GM18907 (cell line): Measurements from ENCODE around the gene PRKAG2.
"Not testable (repeated sequence)": the region's sequence is repeated elsewhere in the genome, so short reads cannot be mapped to it uniquely, and the experiment has no call there.

Experiments used
- ATAC-seq: cut with Tn5 transposase; IDR thresholded peaks from one replicate; pipeline ENCODE4 v1.9.1; 2021; ENCODE audit warnings: mild to moderate bottlenecking, moderate library complexity; ENCODE audit not compliant: unreplicated experiment

The PRKAG2 gene

GRCh38 chr7:151755131-151755801 lies 121.6 kb downstream of the PRKAG2 start:
- ATAC-seq = no peak

GRCh38 chr7:151754688-151755130 lies 122.2 kb downstream of the PRKAG2 start:
- ATAC-seq = no peak

DNA sequence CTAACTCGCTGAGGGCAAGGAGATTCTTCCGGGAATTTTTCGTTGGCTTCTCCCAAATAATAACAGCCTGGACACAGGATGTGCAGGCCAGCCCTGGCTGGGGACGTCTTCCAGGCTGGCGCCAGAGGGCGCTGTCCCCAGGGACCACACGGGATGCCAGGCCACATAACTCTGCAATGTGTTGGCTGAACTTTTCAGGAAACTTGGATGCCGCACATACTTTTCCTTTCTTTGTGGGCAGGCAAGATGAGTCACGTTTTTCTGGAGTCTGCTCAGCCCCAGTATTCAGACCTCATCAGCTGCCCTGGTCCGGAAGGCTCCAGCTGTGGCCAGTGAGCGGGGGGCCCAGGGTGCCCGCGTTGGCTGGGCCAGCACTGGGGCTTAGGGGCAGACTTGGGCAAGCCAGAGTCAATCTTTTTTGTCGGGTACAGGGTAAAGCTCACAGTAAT lies 122.7 kb downstream of the PRKAG2 start:
- ATAC-seq = no peak

GRCh38 chr7:151752816-151753595 lies 123.9 kb downstream of the PRKAG2 start:
- no peak for ATAC-seq

GRCh38 chr7:151752037-151752436 lies 124.9 kb downstream of the PRKAG2 start:
- ATAC-seq = no peak

DNA sequence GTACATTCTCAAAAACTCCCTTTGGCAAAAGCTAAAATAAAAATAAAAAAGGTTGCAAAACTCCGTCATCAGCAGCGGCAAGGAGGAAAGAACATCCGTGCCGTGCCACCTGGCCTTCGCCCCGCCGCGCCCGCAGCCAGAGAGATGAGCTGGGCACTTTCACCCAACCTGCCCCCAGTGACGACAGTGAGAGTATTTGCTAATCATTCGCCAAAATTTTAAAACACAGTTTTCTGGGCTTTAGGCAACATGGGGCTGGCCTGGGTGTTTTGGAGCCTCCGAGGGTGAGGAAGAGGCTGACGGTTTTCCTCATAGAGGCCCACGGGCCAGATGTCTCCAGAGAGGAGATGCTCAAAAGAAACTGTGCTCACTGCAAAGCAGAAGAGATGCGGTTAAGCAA lies 128.2 kb downstream of the PRKAG2 start:
- no peak for ATAC-seq

GRCh38 chr7:151748021-151748420 lies 128.9 kb downstream of the PRKAG2 start:
- not testable (repeated sequence) for ATAC-seq

- no peak for ATAC-seq
Measured at GRCh38 chr7:151745706-151746105, 131.2 kb downstream of the PRKAG2 start.

DNA sequence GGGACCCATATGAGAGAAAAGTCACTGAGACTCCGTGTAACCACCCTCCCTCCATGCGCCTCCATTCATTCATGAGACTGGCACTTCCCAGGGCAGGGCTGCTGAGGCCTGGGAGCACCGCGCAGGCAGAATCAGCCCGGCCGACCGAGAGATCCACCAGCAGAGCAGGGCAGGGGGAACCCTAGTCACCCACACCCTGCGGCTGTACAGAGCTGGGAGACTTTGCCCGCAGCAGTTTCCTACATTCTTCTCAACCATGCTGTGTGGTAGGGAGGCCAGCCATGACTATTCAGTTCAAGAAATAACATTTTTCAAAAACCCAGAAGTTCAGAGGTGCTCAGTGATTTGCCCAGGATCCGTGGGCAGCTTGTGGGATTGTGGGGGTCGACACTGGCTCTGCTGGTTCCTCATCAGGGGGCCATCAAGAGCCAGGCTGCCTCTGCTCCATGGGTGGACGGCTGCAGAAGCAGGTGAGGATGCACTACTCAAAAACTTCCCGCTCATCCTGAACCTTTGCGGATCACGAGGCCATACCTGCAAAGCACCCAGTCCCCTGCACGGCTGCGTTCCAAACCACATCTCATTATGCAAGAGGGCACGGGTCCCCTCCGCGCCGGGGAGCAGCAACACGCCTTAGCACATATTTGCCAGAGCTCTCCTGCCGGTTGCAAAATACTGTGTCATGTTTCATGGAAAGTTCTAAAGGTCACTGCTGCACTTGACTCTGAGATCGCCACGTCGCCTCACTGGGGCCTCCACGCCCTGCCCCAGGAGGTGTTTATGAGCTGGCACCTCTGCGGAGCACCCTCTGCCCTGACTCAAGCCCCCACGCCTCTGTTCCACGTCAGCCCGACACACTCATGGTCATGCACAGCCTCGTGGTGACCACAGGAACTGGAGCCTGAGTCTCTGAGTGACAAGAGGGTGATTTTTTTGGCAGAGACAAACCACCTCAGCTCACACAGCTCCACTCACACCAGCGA lies 132.0 kb downstream of the PRKAG2 start:
- no peak for ATAC-seq

DNA sequence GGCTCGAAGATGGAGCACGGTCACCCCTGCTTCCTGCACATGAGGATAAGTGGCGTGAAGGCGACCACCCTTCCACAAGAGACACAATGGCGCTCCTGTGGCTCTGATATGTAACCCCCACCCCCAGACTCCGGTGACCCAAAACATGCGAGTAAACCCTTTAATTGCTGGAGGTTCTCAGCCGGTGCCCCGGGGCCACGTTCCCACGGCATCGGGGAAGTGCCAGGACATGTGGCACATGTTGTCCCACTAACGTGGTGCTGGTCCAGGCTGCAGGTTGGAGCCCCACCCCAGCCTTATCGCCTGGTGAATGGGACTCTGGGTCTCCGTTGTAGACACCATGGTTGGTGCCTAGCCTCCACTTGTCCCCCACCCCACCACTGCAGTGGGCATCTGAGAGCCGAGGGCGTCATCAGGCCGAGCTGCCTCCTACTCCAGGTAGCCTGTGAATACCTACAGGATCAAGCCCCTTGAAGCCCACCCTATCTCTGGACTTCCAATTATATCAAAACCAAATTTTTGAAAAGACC lies 132.8 kb downstream of the PRKAG2 start:
- ATAC-seq = no peak

DNA sequence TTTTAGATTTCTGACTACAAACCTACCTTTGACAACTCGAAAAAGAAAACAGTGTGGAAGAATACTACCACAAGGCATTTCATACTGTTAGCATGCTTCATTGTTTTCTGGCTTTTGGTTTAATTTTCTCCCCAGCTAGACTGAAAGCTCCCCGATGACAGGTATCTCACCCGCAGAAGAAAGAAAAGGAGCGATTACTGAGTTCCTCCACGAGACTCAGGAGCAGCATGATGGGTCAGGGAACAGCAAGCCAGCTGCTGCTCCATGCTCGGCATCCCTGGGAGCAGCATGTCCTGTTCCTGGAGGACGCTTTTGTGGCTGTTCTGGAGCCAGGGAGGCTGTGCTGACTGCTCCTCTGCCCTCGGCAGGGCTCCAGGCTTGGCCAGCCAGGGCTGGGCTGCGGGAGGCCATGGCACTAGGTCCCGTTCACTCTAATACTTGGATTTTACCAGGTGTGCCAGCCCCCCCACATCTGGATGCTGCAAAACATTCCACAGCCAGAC lies 133.4 kb downstream of the PRKAG2 start:
- no peak for ATAC-seq

DNA sequence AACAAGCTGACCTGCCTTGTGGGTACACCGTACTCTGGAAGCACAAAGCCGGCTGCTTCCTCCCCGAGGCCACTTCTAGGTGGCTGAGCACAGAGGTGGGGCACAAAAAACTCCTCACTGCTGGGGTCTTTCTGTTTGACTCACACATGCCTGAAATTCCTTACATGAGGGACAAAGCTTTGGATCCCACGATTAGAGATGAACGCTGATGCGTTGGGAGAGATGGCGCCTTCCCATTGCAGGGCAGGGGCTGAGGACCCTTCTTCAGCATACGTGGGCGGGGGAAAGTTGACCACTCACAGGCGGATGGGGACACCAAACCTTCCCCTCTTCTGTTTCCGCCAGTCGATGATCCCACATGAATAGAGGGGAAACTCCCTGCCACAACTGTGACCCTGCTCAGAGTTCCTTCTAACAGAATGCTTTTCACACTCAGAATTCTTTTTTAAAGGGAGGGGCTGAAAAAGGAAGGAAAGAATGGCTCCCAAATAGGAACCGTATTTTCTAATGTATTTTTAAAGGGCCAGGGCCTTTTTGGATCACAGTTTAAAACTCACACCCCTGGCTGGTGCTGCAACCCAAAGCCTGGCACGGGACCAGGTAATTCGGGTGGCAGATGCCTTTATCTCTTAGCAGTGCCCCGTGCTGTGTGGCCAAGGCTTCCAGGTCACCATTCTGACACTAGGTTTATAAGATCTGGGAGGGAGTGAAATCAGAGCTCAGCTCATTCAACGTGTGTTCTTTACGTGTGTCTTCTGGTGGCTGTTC lies 134.0 kb downstream of the PRKAG2 start:
- ATAC-seq = no peak

- no peak for ATAC-seq
Measured at GRCh38 chr7:151741585-151741984, 135.3 kb downstream of the PRKAG2 start.

GRCh38 chr7:151740081-151740851 lies 136.6 kb downstream of the PRKAG2 start:
- no peak for ATAC-seq

GRCh38 chr7:151738925-151739324 lies 138.0 kb downstream of the PRKAG2 start:
- no peak for ATAC-seq

- no peak for ATAC-seq
Measured at GRCh38 chr7:151736403-151736909, 140.5 kb downstream of the PRKAG2 start.

- no peak for ATAC-seq
Measured at GRCh38 chr7:151735851-151736402, 141.0 kb downstream of the PRKAG2 start.

- ATAC-seq = no peak
Measured at GRCh38 chr7:151735186-151735850, 141.6 kb downstream of the PRKAG2 start.
